ENCODE results near the gene CDKL5.

CDKL5 gene

GRCh38 chrX:18591834-18592233, 166.4 kb downstream of the CDKL5 start:
- no peak for TF ChIP-seq POLR2AphosphoS5 (IDR thresholded peaks at IDR 0.05; ENCODE audit: borderline replicate concordance, low read depth, low read length)
- no peak for TF ChIP-seq EZH2 (IDR thresholded peaks at IDR 0.05)
- no peak for TF ChIP-seq FOXP2 (optimal IDR thresholded peaks at IDR 0.05; ENCODE audit: control extremely low read depth, extremely low read length, insufficient read depth)
- DNase-seq (ENCODE audit: low read depth, low spot score), result no peak

GRCh38 chrX:18594079-18594478, 168.7 kb downstream of the CDKL5 start:
- Histone ChIP-seq H3K36me3 (ENCODE audit: insufficient read depth, low read length) (no peaks in the 10 kb centered on the region), H3K9ac (ENCODE audit: insufficient read length) (no peak overlapping the region), H3K4me3 (no peak overlapping the region), H3K9me3 (ENCODE audit: low read depth, low read length) (no peaks in the 10 kb centered on the region), H3K27ac (no peak overlapping the region)
- DNase-seq (ENCODE audit: low read depth, low spot score), result no peak
- TF ChIP-seq POLR2AphosphoS5 (IDR thresholded peaks at IDR 0.05; ENCODE audit: borderline replicate concordance, low read depth, low read length) (no peak), EZH2 (IDR thresholded peaks at IDR 0.05) (no peak), FOXP2 (optimal IDR thresholded peaks at IDR 0.05; ENCODE audit: control extremely low read depth, extremely low read length, insufficient read depth) (no peak)

More at GRCh38 chrX:18591834-18592233, 166.4 kb downstream of the CDKL5 start:
- no peaks in the 10 kb centered on the region for H3K9me3 ChIP-seq (ENCODE audit: low read depth, low read length)
- no peak overlapping the region for H3K27ac ChIP-seq
- no peak overlapping the region for H3K4me3 ChIP-seq
- no peak overlapping the region for H3K9ac ChIP-seq (ENCODE audit: insufficient read length)
- no peaks in the 10 kb centered on the region for H3K36me3 ChIP-seq (ENCODE audit: insufficient read depth, low read length)

- Histone ChIP-seq H3K9me3 (ENCODE audit: low read depth, low read length) (no peaks in the 10 kb centered on the region), H3K4me3 (no peak overlapping the region), H3K9ac (ENCODE audit: insufficient read length) (no peak overlapping the region), H3K27ac (no peak overlapping the region), H3K36me3 (ENCODE audit: insufficient read depth, low read length) (no peaks in the 10 kb centered on the region)
- no peak for DNase-seq (ENCODE audit: low read depth, low spot score)
- no peak for TF ChIP-seq EZH2 (IDR thresholded peaks at IDR 0.05)
- TF ChIP-seq POLR2AphosphoS5 (IDR thresholded peaks at IDR 0.05; ENCODE audit: borderline replicate concordance, low read depth, low read length), result no peak
- no peak for TF ChIP-seq FOXP2 (optimal IDR thresholded peaks at IDR 0.05; ENCODE audit: control extremely low read depth, extremely low read length, insufficient read depth)
Measured at GRCh38 chrX:18596096-18596495, 170.7 kb downstream of the CDKL5 start.

GRCh38 chrX:18598413-18598812, 173.0 kb downstream of the CDKL5 start:
- TF ChIP-seq EZH2 (IDR thresholded peaks at IDR 0.05) (no peak), FOXP2 (optimal IDR thresholded peaks at IDR 0.05; ENCODE audit: control extremely low read depth, extremely low read length, insufficient read depth) (no peak), POLR2AphosphoS5 (IDR thresholded peaks at IDR 0.05; ENCODE audit: borderline replicate concordance, low read depth, low read length) (no peak)
- Histone ChIP-seq H3K9ac (ENCODE audit: insufficient read length) (no peak overlapping the region), H3K27ac (no peak overlapping the region), H3K36me3 (ENCODE audit: insufficient read depth, low read length) (no peaks in the 10 kb centered on the region), H3K4me3 (no peak overlapping the region), H3K9me3 (ENCODE audit: low read depth, low read length) (no peaks in the 10 kb centered on the region)
- no peak for DNase-seq (ENCODE audit: low read depth, low spot score)

GRCh38 chrX:18607966-18608365, 182.6 kb downstream of the CDKL5 start:
- H3K4me3 ChIP-seq, result no peak overlapping the region
- TF ChIP-seq FOXP2 (optimal IDR thresholded peaks at IDR 0.05; ENCODE audit: control extremely low read depth, extremely low read length, insufficient read depth), result no peak
- TF ChIP-seq EZH2 (IDR thresholded peaks at IDR 0.05), result no peak
- TF ChIP-seq POLR2AphosphoS5 (IDR thresholded peaks at IDR 0.05; ENCODE audit: borderline replicate concordance, low read depth, low read length), result no peak
- no peak overlapping the region for H3K27ac ChIP-seq
- no peak overlapping the region for H3K9ac ChIP-seq (ENCODE audit: insufficient read length)
- H3K9me3 ChIP-seq (ENCODE audit: low read depth, low read length), result no peaks in the 10 kb centered on the region
- H3K36me3 ChIP-seq (ENCODE audit: insufficient read depth, low read length), result no peaks in the 10 kb centered on the region; the same call in 1 of the 2 replicates
- DNase-seq (ENCODE audit: low read depth, low spot score), result no peak

- Histone ChIP-seq H3K9me3 (ENCODE audit: low read depth, low read length) (no peaks in the 10 kb centered on the region), H3K36me3 (ENCODE audit: insufficient read depth, low read length) (no peaks in the 10 kb centered on the region), H3K27ac (no peak overlapping the region), H3K4me3 (no peak overlapping the region), H3K9ac (ENCODE audit: insufficient read length) (no peak overlapping the region)
- TF ChIP-seq EZH2 (IDR thresholded peaks at IDR 0.05) (no peak), POLR2AphosphoS5 (IDR thresholded peaks at IDR 0.05; ENCODE audit: borderline replicate concordance, low read depth, low read length) (no peak), FOXP2 (optimal IDR thresholded peaks at IDR 0.05; ENCODE audit: control extremely low read depth, extremely low read length, insufficient read depth) (no peak)
- DNase-seq (ENCODE audit: low read depth, low spot score), result no peak
Measured at GRCh38 chrX:18613930-18614639, 188.7 kb downstream of the CDKL5 start.

GRCh38 chrX:18616688-18617406, 191.4 kb downstream of the CDKL5 start:
- Histone ChIP-seq H3K4me3 (no peak overlapping the region), H3K9ac (ENCODE audit: insufficient read length) (no peak overlapping the region), H3K27ac (no peak overlapping the region), H3K36me3 (ENCODE audit: insufficient read depth, low read length) (no peaks in the 10 kb centered on the region), H3K9me3 (ENCODE audit: low read depth, low read length) (no peaks in the 10 kb centered on the region)
- DNase-seq (ENCODE audit: low read depth, low spot score), result no peak
- TF ChIP-seq POLR2AphosphoS5 (IDR thresholded peaks at IDR 0.05; ENCODE audit: borderline replicate concordance, low read depth, low read length) (no peak), EZH2 (IDR thresholded peaks at IDR 0.05) (no peak), FOXP2 (optimal IDR thresholded peaks at IDR 0.05; ENCODE audit: control extremely low read depth, extremely low read length, insufficient read depth) (no peak)

GRCh38 chrX:18617407-18617750, 192.0 kb downstream of the CDKL5 start:
- no peak for TF ChIP-seq FOXP2 (optimal IDR thresholded peaks at IDR 0.05; ENCODE audit: control extremely low read depth, extremely low read length, insufficient read depth)
- no peak for TF ChIP-seq EZH2 (IDR thresholded peaks at IDR 0.05)
- no peaks in the 10 kb centered on the region for H3K9me3 ChIP-seq (ENCODE audit: low read depth, low read length)
- H3K9ac ChIP-seq (ENCODE audit: insufficient read length), result no peak overlapping the region
- H3K36me3 ChIP-seq (ENCODE audit: insufficient read depth, low read length), result no peaks in the 10 kb centered on the region
- H3K4me3 ChIP-seq, result no peak overlapping the region
- DNase-seq (ENCODE audit: low read depth, low spot score), result no peak
- H3K27ac ChIP-seq, result no peak overlapping the region

Measured in SK-N-MC (cell line).